ENCODE data around the gene TMEM205. TPM values are rescaled to one million over a fixed set of nuclear protein-coding genes. Genes with fewer than 3 reads are reported as not detected.

The TMEM205 gene
- total and polyA plus RNA-seq, 2 of the 13 experiments (the other 11 are each of a cell fraction or from before 2014, with no cell fraction given) = 45.5 to 98.7 TPM

- TF ChIP-seq RAD51 (IDR thresholded peaks at IDR 0.05; ENCODE audit: borderline replicate concordance) (no peak), SNRNP70 (IDR thresholded peaks at IDR 0.05; ENCODE audit: low read depth, low read length) (no peak), KMT2B (CRISPR knock-in tag; IDR thresholded peaks at IDR 0.05) (0 out of 2 replicates have a peak, but pooled peaks have one; percentile 64), YY1 (IDR thresholded peaks at IDR 0.05; ENCODE audit: insufficient read depth, insufficient replicate concordance, low read depth, low read length) (peak; percentile 71), RBM22 (optimal IDR thresholded peaks at IDR 0.05; ENCODE audit: low read length) (no peak), ZNF816 (CRISPR knock-in tag; IDR thresholded peaks at IDR 0.05; ENCODE audit: borderline replicate concordance) (no peak), HHEX (CRISPR knock-in tag; IDR thresholded peaks at IDR 0.05) (no peak), RCOR2 (CRISPR knock-in tag; IDR thresholded peaks at IDR 0.05) (no peak), SOX5 (CRISPR knock-in tag; IDR thresholded peaks at IDR 0.05; ENCODE audit: borderline replicate concordance) (no peak; the same call in none of the 2 replicates), MAZ (IDR thresholded peaks at IDR 0.05; ENCODE audit: borderline replicate concordance, low read depth, low read length) (no peak; the same call in 1 of the 2 replicates), MAZ (CRISPR knock-in tag; IDR thresholded peaks at IDR 0.05; ENCODE audit: low read depth) (peak; percentile 90), ZNF629 (CRISPR knock-in tag; conservative IDR thresholded peaks at IDR 0.05) (peak; percentile 32; the same call in 1 of the 2 replicates), ARHGAP35 (CRISPR knock-in tag; IDR thresholded peaks at IDR 0.05; ENCODE audit: borderline replicate concordance) (0 out of 2 replicates have a peak, but pooled peaks have one; percentile 40), ZKSCAN1 (IDR thresholded peaks at IDR 0.05; ENCODE audit: low read length) (no peak), MLLT10 (CRISPR knock-in tag; IDR thresholded peaks at IDR 0.05) (no peak), ZSCAN9 (CRISPR knock-in tag; IDR thresholded peaks at IDR 0.05; ENCODE audit: borderline replicate concordance) (no peak), SMARCC2 (IDR thresholded peaks at IDR 0.05) (no peak), MTF1 (CRISPR knock-in tag; IDR thresholded peaks at IDR 0.05) (no peak)
- TF ChIP-seq, protein P1, sequence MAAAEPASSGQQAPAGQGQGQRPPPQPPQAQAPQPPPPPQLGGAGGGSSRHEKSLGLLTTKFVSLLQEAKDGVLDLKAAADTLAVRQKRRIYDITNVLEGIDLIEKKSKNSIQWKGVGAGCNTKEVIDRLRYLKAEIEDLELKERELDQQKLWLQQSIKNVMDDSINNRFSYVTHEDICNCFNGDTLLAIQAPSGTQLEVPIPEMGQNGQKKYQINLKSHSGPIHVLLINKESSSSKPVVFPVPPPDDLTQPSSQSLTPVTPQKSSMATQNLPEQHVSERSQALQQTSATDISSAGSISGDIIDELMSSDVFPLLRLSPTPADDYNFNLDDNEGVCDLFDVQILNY (CRISPR knock-in tag; conservative IDR thresholded peaks at IDR 0.05) = peak; percentile 83; the same call in 1 of the 2 replicates
- TF ChIP-seq, protein P2, sequence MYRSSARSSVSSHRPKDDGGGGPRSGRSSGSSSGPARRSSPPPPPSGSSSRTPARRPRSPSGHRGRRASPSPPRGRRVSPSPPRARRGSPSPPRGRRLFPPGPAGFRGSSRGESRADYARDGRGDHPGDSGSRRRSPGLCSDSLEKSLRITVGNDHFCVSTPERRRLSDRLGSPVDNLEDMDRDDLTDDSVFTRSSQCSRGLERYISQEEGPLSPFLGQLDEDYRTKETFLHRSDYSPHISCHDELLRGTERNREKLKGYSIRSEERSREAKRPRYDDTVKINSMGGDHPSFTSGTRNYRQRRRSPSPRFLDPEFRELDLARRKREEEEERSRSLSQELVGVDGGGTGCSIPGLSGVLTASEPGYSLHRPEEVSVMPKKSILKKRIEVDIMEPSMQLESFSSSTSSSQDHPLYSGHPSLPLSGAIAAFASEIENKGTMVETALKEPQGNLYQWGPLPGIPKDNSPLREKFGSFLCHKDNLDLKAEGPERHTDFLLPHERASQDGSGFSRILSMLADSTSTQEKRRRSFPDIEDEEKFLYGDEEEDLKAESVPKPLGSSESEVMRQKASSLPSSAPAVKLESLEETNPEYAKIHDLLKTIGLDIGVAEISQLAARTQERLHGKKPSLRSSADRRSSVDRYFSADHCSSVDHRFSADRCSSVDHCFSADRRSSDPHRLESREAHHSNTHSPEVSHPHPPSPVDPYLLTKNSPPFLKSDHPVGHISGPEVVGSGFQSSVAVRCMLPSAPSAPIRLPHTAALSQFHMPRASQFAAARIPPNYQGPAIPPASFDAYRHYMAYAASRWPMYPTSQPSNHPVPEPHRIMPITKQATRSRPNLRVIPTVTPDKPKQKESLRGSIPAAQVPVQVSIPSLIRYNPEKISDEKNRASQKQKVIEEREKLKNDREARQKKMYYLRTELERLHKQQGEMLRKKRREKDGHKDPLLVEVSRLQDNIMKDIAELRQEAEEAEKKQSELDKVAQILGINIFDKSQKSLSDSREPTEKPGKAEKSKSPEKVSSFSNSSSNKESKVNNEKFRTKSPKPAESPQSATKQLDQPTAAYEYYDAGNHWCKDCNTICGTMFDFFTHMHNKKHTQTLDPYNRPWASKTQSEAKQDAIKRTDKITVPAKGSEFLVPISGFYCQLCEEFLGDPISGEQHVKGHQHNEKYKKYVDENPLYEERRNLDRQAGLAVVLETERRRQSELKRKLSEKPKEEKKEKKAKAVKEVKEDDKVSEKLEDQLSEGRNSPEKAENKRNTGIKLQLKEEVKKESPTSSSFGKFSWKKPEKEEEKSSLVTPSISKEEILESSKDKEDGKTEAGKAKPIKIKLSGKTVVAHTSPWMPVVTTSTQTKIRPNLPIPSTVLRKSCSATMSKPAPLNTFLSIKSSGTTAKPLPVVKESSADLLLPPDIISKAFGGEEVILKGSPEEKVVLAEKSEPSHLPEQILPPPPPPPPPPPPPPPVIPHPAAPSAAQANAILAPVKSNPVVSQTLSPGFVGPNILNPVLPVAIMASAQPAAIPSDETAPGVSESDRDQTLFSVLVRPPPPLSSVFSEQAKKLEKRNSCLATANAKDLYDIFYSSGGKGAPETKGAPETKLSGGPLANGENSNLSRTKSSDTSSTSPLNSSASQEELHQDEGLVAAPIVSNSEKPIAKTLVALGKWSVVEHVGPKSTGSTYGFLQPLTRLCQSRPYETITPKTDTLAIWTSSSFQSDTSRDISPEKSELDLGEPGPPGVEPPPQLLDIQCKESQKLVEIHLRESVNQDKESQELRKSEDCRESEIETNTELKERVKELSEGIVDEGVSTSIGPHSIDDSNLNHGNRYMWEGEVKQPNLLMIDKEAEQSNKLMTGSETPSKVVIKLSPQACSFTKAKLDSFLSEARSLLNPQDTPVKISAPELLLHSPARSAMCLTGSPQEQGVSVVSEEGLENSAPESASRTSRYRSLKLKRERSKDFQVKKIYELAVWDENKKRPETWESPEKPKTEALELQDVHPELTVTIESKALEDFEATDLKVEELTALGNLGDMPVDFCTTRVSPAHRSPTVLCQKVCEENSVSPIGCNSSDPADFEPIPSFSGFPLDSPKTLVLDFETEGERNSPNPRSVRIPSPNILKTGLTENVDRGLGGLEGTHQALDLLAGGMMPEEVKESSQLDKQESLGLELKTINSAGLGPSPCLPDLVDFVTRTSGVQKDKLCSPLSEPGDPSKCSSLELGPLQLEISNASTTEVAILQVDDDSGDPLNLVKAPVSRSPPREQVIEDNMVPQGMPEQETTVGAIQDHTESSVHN (CRISPR knock-in tag; IDR thresholded peaks at IDR 0.05) = no peak
- TF ChIP-seq, protein P3, sequence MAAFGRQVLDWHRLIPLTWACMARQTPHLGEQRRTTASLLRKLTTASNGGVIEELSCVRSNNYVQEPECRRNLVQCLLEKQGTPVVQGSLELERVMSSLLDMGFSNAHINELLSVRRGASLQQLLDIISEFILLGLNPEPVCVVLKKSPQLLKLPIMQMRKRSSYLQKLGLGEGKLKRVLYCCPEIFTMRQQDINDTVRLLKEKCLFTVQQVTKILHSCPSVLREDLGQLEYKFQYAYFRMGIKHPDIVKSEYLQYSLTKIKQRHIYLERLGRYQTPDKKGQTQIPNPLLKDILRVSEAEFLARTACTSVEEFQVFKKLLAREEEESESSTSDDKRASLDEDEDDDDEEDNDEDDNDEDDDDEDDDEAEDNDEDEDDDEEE (CRISPR knock-in tag; IDR thresholded peaks at IDR 0.05) = no peak
Observed at GRCh38 chr19:11380653-11381537, 34.8 kb upstream of the TMEM205 start (continued).
